GM10266 (cell line): Measurements from ENCODE around the gene TM9SF1.

Source experiments
- DNase-seq: peaks from one replicate; pipeline ENCODE4 v3.0.0; 2012; ENCODE audit errors: extremely low spot score
- TF ChIP-seq, protein P1 (sequence below): IDR thresholded peaks from 2 replicates; pipeline ENCODE4 v1.5.1; 2012; ENCODE audit warnings: mild to moderate bottlenecking, low read depth; ENCODE audit not compliant: control insufficient read depth, insufficient read depth; ENCODE audit errors: missing control alignments

The TM9SF1 gene

DNA sequence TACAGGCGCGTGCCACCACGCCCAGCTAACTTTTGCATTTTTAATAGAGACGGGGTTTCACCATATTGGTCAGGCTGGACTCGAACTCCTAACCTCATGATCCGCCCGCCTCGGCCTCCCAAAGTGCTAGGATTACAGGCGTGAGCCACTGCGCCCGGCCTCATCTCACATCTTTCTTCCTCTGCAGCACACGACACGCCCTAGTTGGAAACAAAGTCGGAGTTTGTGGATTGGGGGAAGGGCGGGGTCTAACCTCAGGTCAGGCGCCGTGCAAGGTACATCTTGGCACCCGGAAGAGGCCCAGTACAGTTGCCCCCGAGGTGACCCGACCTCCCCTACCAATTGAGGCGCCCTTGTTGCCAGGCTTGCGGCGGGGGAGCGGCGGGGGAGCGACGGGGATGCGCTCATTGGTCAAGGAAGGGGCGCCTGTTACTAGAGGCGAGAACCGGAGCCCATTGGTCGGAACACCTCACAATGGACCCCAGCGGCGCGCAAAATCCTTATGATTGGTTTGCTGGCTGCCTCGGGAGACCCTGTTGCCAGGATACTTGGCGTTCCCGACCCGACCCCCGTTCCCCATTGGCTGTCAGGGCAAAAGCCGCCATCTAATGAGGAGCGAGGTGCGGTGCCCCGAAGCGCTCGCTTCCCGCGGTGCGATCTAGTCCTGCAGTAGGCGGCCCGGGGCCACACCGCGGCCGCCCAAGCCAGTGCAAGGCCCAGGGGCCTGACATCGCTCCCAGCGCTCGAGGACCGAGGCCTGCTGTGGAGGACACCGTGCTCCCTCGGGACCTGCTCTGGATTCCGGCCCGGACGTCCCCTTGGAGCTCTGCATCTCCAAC is 23.6 kb downstream of the TM9SF1 start, which contains the start of gene REC8:
TSS of gene REC8 (plus strand) at position 659 of the 839 bp plus-strand sequence. CDS start 473 bp downstream, outside the sequence.
- TF ChIP-seq, protein P1, sequence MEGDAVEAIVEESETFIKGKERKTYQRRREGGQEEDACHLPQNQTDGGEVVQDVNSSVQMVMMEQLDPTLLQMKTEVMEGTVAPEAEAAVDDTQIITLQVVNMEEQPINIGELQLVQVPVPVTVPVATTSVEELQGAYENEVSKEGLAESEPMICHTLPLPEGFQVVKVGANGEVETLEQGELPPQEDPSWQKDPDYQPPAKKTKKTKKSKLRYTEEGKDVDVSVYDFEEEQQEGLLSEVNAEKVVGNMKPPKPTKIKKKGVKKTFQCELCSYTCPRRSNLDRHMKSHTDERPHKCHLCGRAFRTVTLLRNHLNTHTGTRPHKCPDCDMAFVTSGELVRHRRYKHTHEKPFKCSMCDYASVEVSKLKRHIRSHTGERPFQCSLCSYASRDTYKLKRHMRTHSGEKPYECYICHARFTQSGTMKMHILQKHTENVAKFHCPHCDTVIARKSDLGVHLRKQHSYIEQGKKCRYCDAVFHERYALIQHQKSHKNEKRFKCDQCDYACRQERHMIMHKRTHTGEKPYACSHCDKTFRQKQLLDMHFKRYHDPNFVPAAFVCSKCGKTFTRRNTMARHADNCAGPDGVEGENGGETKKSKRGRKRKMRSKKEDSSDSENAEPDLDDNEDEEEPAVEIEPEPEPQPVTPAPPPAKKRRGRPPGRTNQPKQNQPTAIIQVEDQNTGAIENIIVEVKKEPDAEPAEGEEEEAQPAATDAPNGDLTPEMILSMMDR: no peak
- DNase-seq: peak; percentile 94

- no peak for DNase-seq
- TF ChIP-seq, protein P1: no peak
Observed at GRCh38 chr14:24167469-24168114, 27.6 kb downstream of the TM9SF1 start.

- TF ChIP-seq, protein P1: no peak
- no peak for DNase-seq
Observed at GRCh38 chr14:24165785-24166184, 29.5 kb downstream of the TM9SF1 start.

- TF ChIP-seq, protein P1: no peak
Observed at GRCh38 chr14:24164518-24164991, 30.7 kb downstream of the TM9SF1 start.

GRCh38 chr14:24162093-24162492 is 33.1 kb downstream of the TM9SF1 start:
- TF ChIP-seq, protein P1: no peak
- no peak for DNase-seq

More at GRCh38 chr14:24164518-24164991, 30.7 kb downstream of the TM9SF1 start:
- no peak for DNase-seq

- TF ChIP-seq, protein P1: peak; percentile 97
- DNase-seq: peak; percentile 94
Observed at GRCh38 chr14:24160850-24161804, 34.1 kb downstream of the TM9SF1 start, which contains the start of gene IRF9. IRF9 (plus strand) TSS chr14:24161265; CDS start chr14:24162145, 880 bp downstream.
